ENCODE results near the gene IL9.
"Not testable (repeated sequence)": the region's sequence is repeated elsewhere in the genome, so short reads cannot be mapped to it uniquely, and the experiment has no call there.

Gene IL9

DNA sequence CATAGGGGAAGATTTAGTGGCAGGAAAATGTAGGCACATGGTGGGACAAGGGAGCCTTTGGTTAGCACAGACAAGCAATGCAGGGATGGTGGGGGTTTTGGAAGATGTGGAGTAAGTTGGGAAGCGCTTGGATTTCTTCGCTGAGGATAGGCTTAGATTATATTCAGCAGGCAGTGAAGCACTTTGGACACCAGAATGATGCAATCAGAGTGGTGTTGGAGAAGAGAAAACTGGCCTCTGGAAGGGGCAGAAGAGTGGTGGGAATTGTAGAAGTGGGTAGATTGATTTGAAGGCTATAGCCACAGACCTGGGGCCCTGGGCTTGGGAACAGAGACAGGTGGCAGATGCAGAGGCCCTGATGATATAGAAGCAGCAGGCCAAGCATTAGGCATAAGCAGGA, 32.9 kb downstream of the IL9 start:
- no peaks in the 10 kb centered on the region for H3K36me3 ChIP-seq (replicated peaks)
- no peak overlapping the region for H3K27ac ChIP-seq
- H3K27me3 ChIP-seq (replicated peaks) = no peaks in the 10 kb centered on the region
- TF ChIP-seq, protein P1, sequence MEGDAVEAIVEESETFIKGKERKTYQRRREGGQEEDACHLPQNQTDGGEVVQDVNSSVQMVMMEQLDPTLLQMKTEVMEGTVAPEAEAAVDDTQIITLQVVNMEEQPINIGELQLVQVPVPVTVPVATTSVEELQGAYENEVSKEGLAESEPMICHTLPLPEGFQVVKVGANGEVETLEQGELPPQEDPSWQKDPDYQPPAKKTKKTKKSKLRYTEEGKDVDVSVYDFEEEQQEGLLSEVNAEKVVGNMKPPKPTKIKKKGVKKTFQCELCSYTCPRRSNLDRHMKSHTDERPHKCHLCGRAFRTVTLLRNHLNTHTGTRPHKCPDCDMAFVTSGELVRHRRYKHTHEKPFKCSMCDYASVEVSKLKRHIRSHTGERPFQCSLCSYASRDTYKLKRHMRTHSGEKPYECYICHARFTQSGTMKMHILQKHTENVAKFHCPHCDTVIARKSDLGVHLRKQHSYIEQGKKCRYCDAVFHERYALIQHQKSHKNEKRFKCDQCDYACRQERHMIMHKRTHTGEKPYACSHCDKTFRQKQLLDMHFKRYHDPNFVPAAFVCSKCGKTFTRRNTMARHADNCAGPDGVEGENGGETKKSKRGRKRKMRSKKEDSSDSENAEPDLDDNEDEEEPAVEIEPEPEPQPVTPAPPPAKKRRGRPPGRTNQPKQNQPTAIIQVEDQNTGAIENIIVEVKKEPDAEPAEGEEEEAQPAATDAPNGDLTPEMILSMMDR (IDR thresholded peaks at IDR 0.05; ENCODE audit: low read depth, low read length, missing control alignments) = no peak
- in situ Hi-C loops (cut with HindIII; ENCODE audit: low pct_ligation_motif_present, low sequenced_read_pairs) = no loop called here
- no peak overlapping the region for H3K4me3 ChIP-seq (ENCODE audit: low read depth, low read length)
- no peak for DNase-seq

DNA sequence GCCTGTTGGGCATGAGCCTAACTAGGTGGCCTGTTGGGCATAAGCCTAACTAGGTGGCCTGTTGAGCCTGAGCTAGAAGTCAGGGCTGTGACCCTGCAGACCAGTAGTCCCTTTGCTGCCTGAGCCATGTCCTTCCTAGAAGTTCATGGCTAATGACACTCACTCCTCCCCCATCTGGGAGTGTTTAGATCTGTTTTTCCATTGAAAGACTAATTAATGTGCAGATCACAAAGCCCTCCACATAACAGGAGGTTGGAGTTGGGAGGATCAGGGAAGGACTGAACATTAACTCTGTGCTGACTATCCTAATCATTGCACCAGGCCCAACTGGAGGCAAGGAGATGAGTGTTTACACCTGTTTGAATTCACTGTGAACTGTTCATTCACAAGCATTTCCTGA, 33.6 kb downstream of the IL9 start:
- no peaks in the 10 kb centered on the region for H3K36me3 ChIP-seq (replicated peaks)
- H3K4me3 ChIP-seq (ENCODE audit: low read depth, low read length) = no peak overlapping the region
- TF ChIP-seq, protein P1 (IDR thresholded peaks at IDR 0.05; ENCODE audit: low read depth, low read length, missing control alignments) = no peak
- no peak for DNase-seq
- H3K27me3 ChIP-seq (replicated peaks) = no peaks in the 10 kb centered on the region
- in situ Hi-C loops (cut with HindIII; ENCODE audit: low pct_ligation_motif_present, low sequenced_read_pairs) = no loop called here
- no peak overlapping the region for H3K27ac ChIP-seq

DNA sequence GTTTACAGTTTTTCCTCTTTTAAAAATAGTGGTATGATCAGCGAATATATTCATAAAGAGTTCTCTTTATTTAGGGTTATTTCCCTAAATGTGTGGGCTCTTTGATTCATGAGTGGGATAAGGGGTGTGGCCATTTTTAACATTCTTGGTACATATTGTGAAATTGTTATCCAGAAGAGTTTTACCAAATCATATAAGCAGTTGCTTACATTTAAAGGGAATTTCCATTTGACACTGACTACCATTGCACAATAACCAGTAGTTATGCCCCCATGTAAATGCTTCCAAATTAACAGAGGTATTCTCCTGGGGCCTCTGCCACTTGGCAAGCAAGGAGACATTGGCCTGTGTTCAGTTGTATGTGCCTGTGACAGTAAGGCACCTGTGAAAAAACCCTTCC, 34.0 kb downstream of the IL9 start:
- Histone ChIP-seq H3K4me3 (ENCODE audit: low read depth, low read length) (no peak overlapping the region), H3K27me3 (replicated peaks) (no peaks in the 10 kb centered on the region), H3K27ac (no peak overlapping the region), H3K36me3 (replicated peaks) (no peaks in the 10 kb centered on the region)
- in situ Hi-C loops (cut with HindIII; ENCODE audit: low pct_ligation_motif_present, low sequenced_read_pairs) = no loop called here
- no peak for DNase-seq
- TF ChIP-seq, protein P1 (IDR thresholded peaks at IDR 0.05; ENCODE audit: low read depth, low read length, missing control alignments) = no peak

DNA sequence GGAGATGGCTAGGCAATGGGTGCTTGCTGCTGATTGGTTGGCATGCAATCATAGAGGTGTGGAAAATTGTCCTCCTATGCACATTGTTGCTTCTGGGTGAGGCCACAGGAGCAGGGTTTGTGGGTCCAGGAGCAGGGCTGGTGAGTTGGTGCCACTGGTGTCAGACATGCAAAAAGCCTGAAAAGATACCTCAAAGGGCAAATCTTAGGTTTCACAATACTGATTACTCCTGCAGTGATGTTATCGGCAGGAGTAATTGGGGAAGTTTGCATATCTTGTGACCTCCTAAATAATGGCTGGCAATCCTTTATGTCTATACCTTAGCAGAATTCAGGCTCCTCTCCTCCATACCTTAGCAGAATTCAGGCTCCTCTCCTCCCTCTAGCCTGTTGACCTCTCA, 36.0 kb downstream of the IL9 start:
- TF ChIP-seq, protein P1 (IDR thresholded peaks at IDR 0.05; ENCODE audit: low read depth, low read length, missing control alignments) = no peak
- no peak overlapping the region for H3K4me3 ChIP-seq (ENCODE audit: low read depth, low read length)
- H3K36me3 ChIP-seq (replicated peaks) = no peaks in the 10 kb centered on the region
- no peak overlapping the region for H3K27ac ChIP-seq
- no peaks in the 10 kb centered on the region for H3K27me3 ChIP-seq (replicated peaks)
- in situ Hi-C loops (cut with HindIII; ENCODE audit: low pct_ligation_motif_present, low sequenced_read_pairs) = no loop called here
- no peak for DNase-seq

DNA sequence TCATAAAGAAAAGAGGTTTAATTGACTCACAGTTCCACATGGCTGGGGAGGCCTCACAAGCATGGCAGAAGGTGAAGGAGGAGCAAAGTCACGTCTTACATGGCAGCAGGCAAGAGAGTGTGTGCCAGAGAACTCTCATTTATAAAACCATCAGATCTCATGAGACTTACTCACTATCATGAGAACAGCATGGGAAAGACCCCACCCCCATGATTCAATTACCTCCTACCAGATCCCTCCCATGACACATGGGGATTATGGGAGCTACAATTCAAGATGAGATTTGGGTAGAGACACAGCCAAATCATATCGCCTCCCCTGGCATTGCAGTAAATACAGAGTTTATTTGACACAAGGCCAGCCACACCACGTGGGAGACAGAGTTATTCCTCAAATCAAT, 36.5 kb downstream of the IL9 start:
- in situ Hi-C loops (cut with HindIII; ENCODE audit: low pct_ligation_motif_present, low sequenced_read_pairs); H3K27ac ChIP-seq; H3K36me3 ChIP-seq (replicated peaks); H3K27me3 ChIP-seq (replicated peaks); H3K4me3 ChIP-seq (ENCODE audit: low read depth, low read length); DNase-seq: not testable (repeated sequence)

DNA sequence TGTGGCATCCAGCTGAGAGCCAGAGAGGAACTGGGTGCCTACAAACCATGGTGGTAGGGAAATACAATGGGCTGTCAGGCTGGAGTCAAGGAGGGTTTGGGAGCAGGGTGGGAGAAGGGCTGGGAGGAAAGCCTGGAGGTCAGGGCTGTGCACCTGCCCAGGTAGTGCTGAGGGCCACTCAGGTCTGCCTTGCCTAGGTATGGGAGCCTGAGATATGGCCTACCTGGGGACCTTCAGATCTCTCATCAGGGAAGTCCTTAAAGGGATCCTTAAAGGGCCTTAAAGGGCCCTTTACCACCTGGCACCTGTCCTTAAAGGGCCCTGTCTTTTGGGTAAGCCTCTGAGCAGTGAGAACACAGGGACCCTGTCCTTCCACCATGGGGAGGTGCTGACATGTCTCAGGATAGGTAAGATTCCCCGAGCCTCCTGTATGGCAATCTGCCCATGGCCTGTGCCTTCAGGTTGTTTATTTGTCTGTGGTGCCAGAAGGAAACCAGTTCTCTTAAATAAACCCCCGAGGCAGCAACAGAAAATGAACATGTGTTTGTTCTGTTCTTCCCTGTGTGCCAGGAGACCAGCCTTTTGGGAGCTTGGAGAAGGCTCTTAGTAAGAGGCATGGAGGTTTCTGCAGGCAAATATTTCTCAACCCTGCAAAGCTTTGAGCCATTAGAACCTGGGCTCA, 37.9 kb downstream of the IL9 start:
- Histone ChIP-seq H3K36me3 (replicated peaks) (no peaks in the 10 kb centered on the region), H3K4me3 (ENCODE audit: low read depth, low read length) (no peak overlapping the region), H3K27me3 (replicated peaks) (no peaks in the 10 kb centered on the region), H3K27ac (no peak overlapping the region)
- in situ Hi-C loops (cut with HindIII; ENCODE audit: low pct_ligation_motif_present, low sequenced_read_pairs) = no loop called here
- DNase-seq = no peak
- TF ChIP-seq, protein P1 (IDR thresholded peaks at IDR 0.05; ENCODE audit: low read depth, low read length, missing control alignments) = no peak
